WERI-Rb-1 (cell line): ENCODE data around the gene MTIF2.

ENCODE experiments used
- DNase-seq: peaks from one replicate; pipeline ENCODE4 v3.0.0-alpha.2; 2020
- H3K27ac ChIP-seq: fragments of 250-450 bp; sonication (Bioruptor Pico); 2 replicates; pipeline ENCODE4 v1.5.1; 2020; ENCODE audit warnings: mild to moderate bottlenecking, moderate library complexity
- H3K27me3 ChIP-seq: fragments of 250-450 bp; sonication (Bioruptor Pico); 2 replicates; pipeline ENCODE4 v1.5.1; 2021; ENCODE audit warnings: mild to moderate bottlenecking, low read depth, moderate library complexity; ENCODE audit not compliant: insufficient read depth, severe bottlenecking
- H3K36me3 ChIP-seq: fragments of 250-450 bp; sonication (Bioruptor Pico); 2 replicates; pipeline ENCODE4 v1.5.1; 2020; ENCODE audit warnings: mild to moderate bottlenecking, moderate library complexity
- H3K4me3 ChIP-seq: 2 replicates; pipeline ENCODE4 v1.5.1; 2011; ENCODE audit warnings: low read depth, mild to moderate bottlenecking, control low read depth, low read length
- H3K9me3 ChIP-seq: fragments of 250-450 bp; sonication (Bioruptor Pico); 2 replicates; pipeline ENCODE4 v1.5.1; 2021; ENCODE audit warnings: mild to moderate bottlenecking, moderate library complexity; ENCODE audit not compliant: severe bottlenecking
- CTCF ChIP-seq: IDR thresholded peaks from 2 replicates; pipeline ENCODE4 v1.5.1; 2011; ENCODE audit warnings: low read depth, mild to moderate bottlenecking, control low read depth, inconsistent platforms, low read length

MTIF2 gene

GRCh38 chr2:55268907-55269644 lies at the start of gene MTIF2:
TSS of gene MTIF2 (minus strand) at chr2:55269231. CDS start at chr2:55263858, 5,373 bp downstream.
- peak within 1 kb of the TSS; percentile 80 for H3K27ac ChIP-seq
- peak within 1 kb of the TSS; percentile 69 for H3K4me3 ChIP-seq
- H3K27me3 ChIP-seq = no peaks in the 10 kb centered on the region
- TF ChIP-seq CTCF = 0 out of 2 replicates have a peak, but pooled peaks have one; percentile 15
- peaks cover 15% of the 10 kb centered on the region for H3K36me3 ChIP-seq
- no peaks in the 10 kb centered on the region for H3K9me3 ChIP-seq
- DNase-seq = peak; percentile 99

- peaks cover 61% of the 10 kb centered on the region for H3K36me3 ChIP-seq
- no peak for TF ChIP-seq CTCF
These were observed 46.0 kb upstream of the MTIF2 start for GRCh38 chr2:55314985-55315384.

GRCh38 chr2:55311444-55311870 lies 42.4 kb upstream of the MTIF2 start:
- 0 out of 2 replicates have a peak, but pooled peaks have one; percentile 5 for TF ChIP-seq CTCF
- no peaks in the 10 kb centered on the region for H3K27me3 ChIP-seq
- H3K4me3 ChIP-seq = no peak overlapping the region
- H3K36me3 ChIP-seq = peaks cover 47% of the 10 kb centered on the region
- no peak for DNase-seq
- H3K27ac ChIP-seq = no peak overlapping the region
- no peaks in the 10 kb centered on the region for H3K9me3 ChIP-seq

More at GRCh38 chr2:55314985-55315384, 46.0 kb upstream of the MTIF2 start:
- Histone ChIP-seq H3K9me3 (no peaks in the 10 kb centered on the region), H3K27ac (no peak overlapping the region), H3K27me3 (no peaks in the 10 kb centered on the region), H3K4me3 (no peak overlapping the region)
- no peak for DNase-seq

- no peak for TF ChIP-seq CTCF
- no peak overlapping the region for H3K27ac ChIP-seq
These were observed 40.4 kb upstream of the MTIF2 start for GRCh38 chr2:55309446-55309845.

GRCh38 chr2:55302241-55302640 lies 33.2 kb upstream of the MTIF2 start:
- H3K9me3 ChIP-seq = no peaks in the 10 kb centered on the region
- no peaks in the 10 kb centered on the region for H3K27me3 ChIP-seq
- DNase-seq = no peak
- no peak overlapping the region for H3K27ac ChIP-seq
- no peak overlapping the region for H3K4me3 ChIP-seq
- no peak for TF ChIP-seq CTCF
- peaks cover 7% of the 10 kb centered on the region; the same call in 1 of the 2 replicates for H3K36me3 ChIP-seq

More at GRCh38 chr2:55309446-55309845, 40.4 kb upstream of the MTIF2 start:
- no peak for DNase-seq
- Histone ChIP-seq H3K9me3 (no peaks in the 10 kb centered on the region), H3K4me3 (no peak overlapping the region), H3K36me3 (peaks cover 30% of the 10 kb centered on the region), H3K27me3 (no peaks in the 10 kb centered on the region)
